ENCODE data around the gene SKOR1. TPM values are rescaled to one million over a fixed set of nuclear protein-coding genes. Genes with fewer than 3 reads are reported as not detected.

SKOR1 gene
- total RNA-seq, 3 donors from 2014 or later (not counting 1 experiment from before 2014, with no cell fraction given), result 2.0 to 2.9 (median 2.1) TPM

- no peak for TF ChIP-seq CTCF (IDR thresholded peaks at IDR 0.05)
- WGBS (ENCODE audit: insufficient coverage), result 100% methylated on average over 2 of the region's 3 CpGs
- H3K4me3 Mint-ChIP-seq, result no peak overlapping the region
- H3K27me3 Mint-ChIP-seq (ENCODE audit: low read depth in 2 of 2), result no peaks in the 10 kb centered on the region
- Histone ChIP-seq H3K4me1 (ENCODE audit: control insufficient read depth, insufficient read depth, low read length) (peaks cover 28% of the 10 kb centered on the region), H3K27me3 (ENCODE audit: control insufficient read depth, insufficient read depth, low read length) (no peaks in the 10 kb centered on the region), H3K36me3 (ENCODE audit: control insufficient read depth, insufficient read depth, low read length) (no peaks in the 10 kb centered on the region), H3K9me3 (ENCODE audit: control insufficient read depth, insufficient read depth, low read length) (no peaks in the 10 kb centered on the region), H3K27ac (ENCODE audit: low read length) (no peak overlapping the region), H3K4me3 (ENCODE audit: low read length) (no peak overlapping the region)
- intact Hi-C loops (cut with micrococcal nuclease), result no loop called here
- no peaks in the 10 kb centered on the region for H3K9me3 Mint-ChIP-seq
- DNase-seq, result no peak
- H3K4me1 Mint-ChIP-seq, result peaks cover 28 to 29% of the 10 kb centered on the region in 2 donors
- H3K27ac Mint-ChIP-seq, result no peak overlapping the region
- no peaks in the 10 kb centered on the region for H3K36me3 Mint-ChIP-seq
- ATAC-seq, result no peak
Observed at GRCh38 chr15:67781061-67781460, 44.2 kb upstream of the SKOR1 start.

- H3K36me3 ChIP-seq (ENCODE audit: control insufficient read depth, insufficient read depth, low read length), result no peaks in the 10 kb centered on the region
- H3K27me3 Mint-ChIP-seq (ENCODE audit: low read depth in 2 of 2), result no peaks in the 10 kb centered on the region
- intact Hi-C loops (cut with micrococcal nuclease), result no loop called here
- no peak overlapping the region for H3K27ac ChIP-seq (ENCODE audit: low read length)
- H3K4me3 ChIP-seq (ENCODE audit: low read length), result no peak overlapping the region
- no peaks in the 10 kb centered on the region for H3K36me3 Mint-ChIP-seq
- peaks cover 28% of the 10 kb centered on the region for H3K4me1 ChIP-seq (ENCODE audit: control insufficient read depth, insufficient read depth, low read length)
- ATAC-seq (no peak), DNase-seq (no peak)
- no peaks in the 10 kb centered on the region for H3K9me3 Mint-ChIP-seq
- H3K9me3 ChIP-seq (ENCODE audit: control insufficient read depth, insufficient read depth, low read length), result no peaks in the 10 kb centered on the region
- H3K27me3 ChIP-seq (ENCODE audit: control insufficient read depth, insufficient read depth, low read length), result no peaks in the 10 kb centered on the region
- no peak overlapping the region for H3K27ac Mint-ChIP-seq
- no peak overlapping the region for H3K4me3 Mint-ChIP-seq
- TF ChIP-seq CTCF (IDR thresholded peaks at IDR 0.05), result no peak
- H3K4me1 Mint-ChIP-seq, result peaks cover 28 to 29% of the 10 kb centered on the region in 2 donors
- 92% methylated on average over 10 of the region's 10 CpGs for WGBS (ENCODE audit: insufficient coverage)
Observed at GRCh38 chr15:67781907-67782690, 43.2 kb upstream of the SKOR1 start.

- no peaks in the 10 kb centered on the region for H3K9me3 Mint-ChIP-seq
- no peaks in the 10 kb centered on the region for H3K36me3 Mint-ChIP-seq
- intact Hi-C loops (cut with micrococcal nuclease), result no loop called here
- 78% methylated on average over 7 of the region's 7 CpGs for WGBS (ENCODE audit: insufficient coverage)
- no peak for TF ChIP-seq CTCF (IDR thresholded peaks at IDR 0.05)
- H3K27me3 ChIP-seq (ENCODE audit: control insufficient read depth, insufficient read depth, low read length), result no peaks in the 10 kb centered on the region
- H3K36me3 ChIP-seq (ENCODE audit: control insufficient read depth, insufficient read depth, low read length), result no peaks in the 10 kb centered on the region
- ATAC-seq (no peak), DNase-seq (no peak)
- no peak overlapping the region for H3K27ac ChIP-seq (ENCODE audit: low read length)
- H3K4me3 Mint-ChIP-seq, result no peak overlapping the region
- H3K4me1 Mint-ChIP-seq, result peaks cover 28 to 29% of the 10 kb centered on the region in 2 donors
- no peaks in the 10 kb centered on the region for H3K27me3 Mint-ChIP-seq (ENCODE audit: low read depth in 2 of 2)
- peak overlapping the region; percentile 71 to 79 for H3K27ac Mint-ChIP-seq
- H3K4me3 ChIP-seq (ENCODE audit: low read length), result no peak overlapping the region
- peaks cover 28% of the 10 kb centered on the region for H3K4me1 ChIP-seq (ENCODE audit: control insufficient read depth, insufficient read depth, low read length)
- H3K9me3 ChIP-seq (ENCODE audit: control insufficient read depth, insufficient read depth, low read length), result no peaks in the 10 kb centered on the region
Observed at GRCh38 chr15:67782691-67782991, 42.7 kb upstream of the SKOR1 start.

- no peaks in the 10 kb centered on the region for H3K27me3 Mint-ChIP-seq (ENCODE audit: low read depth in 2 of 2)
- peak overlapping the region; percentile 71 to 79 for H3K27ac Mint-ChIP-seq
- H3K4me3 Mint-ChIP-seq, result peak overlapping the region; percentile 72
- H3K4me1 Mint-ChIP-seq, result peaks cover 28 to 29% of the 10 kb centered on the region in 2 donors
- peak; percentile 16 for TF ChIP-seq CTCF (IDR thresholded peaks at IDR 0.05)
- Histone ChIP-seq H3K9me3 (ENCODE audit: control insufficient read depth, insufficient read depth, low read length) (no peaks in the 10 kb centered on the region), H3K4me3 (ENCODE audit: low read length) (no peak overlapping the region), H3K27me3 (ENCODE audit: control insufficient read depth, insufficient read depth, low read length) (no peaks in the 10 kb centered on the region), H3K27ac (ENCODE audit: low read length) (no peak overlapping the region), H3K4me1 (ENCODE audit: control insufficient read depth, insufficient read depth, low read length) (peaks cover 28% of the 10 kb centered on the region), H3K36me3 (ENCODE audit: control insufficient read depth, insufficient read depth, low read length) (no peaks in the 10 kb centered on the region)
- DNase-seq (peak; percentile 33 to 80), ATAC-seq (peak; percentile 83 to 90 (median 88))
- no peaks in the 10 kb centered on the region for H3K9me3 Mint-ChIP-seq
- no peaks in the 10 kb centered on the region for H3K36me3 Mint-ChIP-seq
- 10% methylated on average over 7 of the region's 7 CpGs for WGBS (ENCODE audit: insufficient coverage)
- intact Hi-C loops (cut with micrococcal nuclease), result loop anchor here (1.0 kb wide), 1 partner anchor 53 kb away; no protein-coding TSS in a partner anchor
Observed at GRCh38 chr15:67783303-67783702, 42.0 kb upstream of the SKOR1 start.
